Transverse colon (tissue), 4 donors: ENCODE measurements around the gene ARHGEF1. TPM values are rescaled to one million over a fixed set of nuclear protein-coding genes. Genes with fewer than 3 reads are reported as not detected.

ENCODE experiments used
- DNase-seq: peaks from one replicate; pipeline ENCODE4 v3.0.0-alpha.2; 2019
- H3K27ac ChIP-seq, 4 donors: fragments of 200-600 bp; sonication (generic); 2 replicates each; pipeline ENCODE4 v1.5.1; 2016 to 2018; ENCODE audit warnings: inconsistent platforms in 4 of 4
- H3K27me3 ChIP-seq: fragments of 200-600 bp; sonication (generic); 2 replicates; pipeline ENCODE4 v1.5.1; 2017; ENCODE audit warnings: inconsistent platforms
- H3K36me3 ChIP-seq, 4 donors: fragments of 200-600 bp; sonication (generic); 2 replicates each; pipeline ENCODE4 v1.5.1; 2017 to 2019; ENCODE audit warnings: inconsistent platforms in 4 of 4
- H3K4me1 ChIP-seq, 4 donors: fragments of 200-600 bp; sonication (generic); 2 replicates each; pipeline ENCODE4 v1.5.1; 2017 to 2020; ENCODE audit warnings: inconsistent platforms in 4 of 4
- H3K4me3 ChIP-seq, 4 donors: fragments of 200-600 bp; sonication (generic); 1 replicate in 1 of 4; 2 replicates in 3 of 4; pipeline versions ENCODE4 v1.5.1 to v1.6.1; 2017 to 2019; ENCODE audit warnings: inconsistent platforms in 4 of 4
- H3K9me3 ChIP-seq, 2 donors: fragments of 200-600 bp; sonication (generic); 2 replicates each; pipeline ENCODE4 v1.5.1; 2017 to 2019; ENCODE audit warnings: inconsistent platforms in 2 of 2
- CTCF ChIP-seq, 5 experiments: fragments of 200-600 bp in 3 of 5; fragments of 450-650 bp in 2 of 5; sonication (generic) in 3 of 5; IDR thresholded peaks; 1 replicate in 2 of 5; 2 replicates in 3 of 5; pipeline ENCODE4 v1.5.1; 2016 to 2017; ENCODE audit warnings: antibody characterized with exemption in 5 of 5, inconsistent platforms in 3 of 5, mild to moderate bottlenecking in 2 of 5, moderate library complexity in 1 of 5
- EP300 ChIP-seq: sonication (generic); formaldehyde crosslinking; IDR thresholded peaks from one replicate; pipeline ENCODE4 v1.6.1; 2017; ENCODE audit warnings: antibody characterized with exemption, low read depth
- POLR2A ChIP-seq: fragments of 450-650 bp; IDR thresholded peaks from one replicate; pipeline ENCODE4 v1.6.1; 2016; ENCODE audit warnings: antibody characterized with exemption, mild to moderate bottlenecking, moderate library complexity
- POLR2AphosphoS5 ChIP-seq, 3 donors: sonication (generic); formaldehyde crosslinking; IDR thresholded peaks; one replicate each; pipeline ENCODE4 v1.6.1; 2016; ENCODE audit warnings: antibody characterized with exemption in 3 of 3
- WGBS, 2 donors: methylation state at CpG; one replicate each; pipeline ENCODE4 v1.1.5; 2018; ENCODE audit warnings: low coverage in 1 of 2; 5-methylcytosine and 5-hydroxymethylcytosine counted together
- in situ Hi-C, 4 donors: fragments of 200-750 bp; cut with MboI; loops; one replicate each; pipeline versions ENCODE4 v1.15.0 to v1.15.1; 2017; ENCODE audit warnings: low sequenced_read_pairs in 3 of 4, low pct_ligation_motif_present in 1 of 4, low pct_unique_long_range_greater_than_20kb in 1 of 4
- intact Hi-C: fragments of 100-400 bp; cut with DNase I; formaldehyde crosslinking; loops from one replicate; pipeline ENCODE4 v1.15.1; 2023; ENCODE audit warnings: low total_unique reads
- total RNA-seq, 4 donors: library from RNA; depleted of rRNA; stranded (reverse); fragments of >200 nt; gene quantifications; one replicate each; pipeline ENCODE4 v1.1.0, GENCODE V29; 2016

Gene ARHGEF1
- total RNA-seq, 4 donors from 2014 or later, result 64.3 to 215 (median 113) TPM

DNA sequence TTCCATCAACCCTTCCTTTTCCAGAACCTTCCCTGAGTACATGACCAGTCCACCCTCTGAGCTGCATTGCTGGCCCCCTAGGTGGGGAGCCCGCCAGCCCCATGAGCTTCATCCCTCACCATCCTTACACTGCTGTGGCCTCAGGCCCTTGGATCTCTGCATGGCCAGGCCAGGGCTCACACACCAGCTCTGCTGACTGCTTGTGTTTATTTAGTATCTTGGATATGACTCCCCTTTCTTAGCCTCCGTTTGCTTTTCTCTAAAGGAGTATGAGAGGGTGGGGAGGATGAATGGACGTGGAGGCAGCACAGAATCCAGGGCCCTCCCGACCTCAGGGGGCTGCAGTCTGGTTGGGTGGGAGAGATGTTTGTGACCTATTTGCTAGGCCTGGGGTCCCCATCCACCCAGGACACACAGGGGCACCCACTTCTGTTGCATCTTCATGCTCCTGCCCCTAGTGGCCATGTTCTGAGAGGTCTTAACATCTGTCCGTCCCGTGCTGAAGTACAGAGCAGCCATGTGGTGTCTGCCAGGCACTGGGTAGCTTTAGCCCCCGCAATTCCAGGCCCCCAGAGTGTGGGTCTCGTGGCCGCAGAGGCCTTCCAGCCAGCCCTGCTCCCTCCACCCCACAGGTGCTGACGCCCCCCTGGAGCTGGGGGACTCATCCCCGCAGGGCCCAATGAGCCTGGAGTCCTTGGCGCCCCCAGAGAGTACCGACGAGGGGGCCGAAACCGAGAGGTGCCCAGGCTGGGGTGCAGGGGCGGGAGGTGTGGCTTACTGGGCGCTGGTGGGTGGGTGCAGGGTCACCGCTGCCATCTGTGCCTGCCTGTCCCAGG is 13.0 kb downstream of the ARHGEF1 start:
- H3K36me3 ChIP-seq, result peaks cover 0 to 45% (median 15%) of the 10 kb centered on the region in 4 donors

GRCh38 chr19:41896581-41896942 is 13.6 kb downstream of the ARHGEF1 start:
- peaks cover 0 to 51% (median 17%) of the 10 kb centered on the region in 4 donors for H3K36me3 ChIP-seq
- intact Hi-C loops, result no loop called here

More for the DNA sequence above, 13.0 kb downstream of the ARHGEF1 start:
- WGBS, 2 donors, result 63 to 77% methylated on average over 2 to 14 of the region's 19 CpGs
- DNase-seq, result no peak
- intact Hi-C loops (no loop called here), in situ Hi-C loops (no loop called here)
- Histone ChIP-seq H3K27ac (no peak overlapping the region), H3K27me3 (no peaks in the 10 kb centered on the region), H3K9me3 (no peaks in the 10 kb centered on the region), H3K4me3 (no peak overlapping the region), H3K4me1 (no peaks in the 10 kb centered on the region)
- no peak for TF ChIP-seq CTCF (IDR thresholded peaks at IDR 0.05)
- no peak for TF ChIP-seq POLR2AphosphoS5 (IDR thresholded peaks at IDR 0.05)
- TF ChIP-seq EP300, result no peak
- no peak for TF ChIP-seq POLR2A

GRCh38 chr19:41897181-41897580 is 14.2 kb downstream of the ARHGEF1 start:
- Histone ChIP-seq H3K4me1 (no peaks in the 10 kb centered on the region), H3K9me3 (no peaks in the 10 kb centered on the region), H3K36me3 (peaks cover 0 to 57% (median 20%) of the 10 kb centered on the region in 4 donors), H3K27ac (no peak overlapping the region), H3K4me3 (no peak overlapping the region), H3K27me3 (no peaks in the 10 kb centered on the region)
- WGBS, 2 donors, result 85% methylated on average over 3 of the region's 3 CpGs; no CpG with 5 or more reads in 1 of the 2 donors
- no peak for DNase-seq
- in situ Hi-C loops, result no loop called here
- TF ChIP-seq CTCF (IDR thresholded peaks at IDR 0.05) (no peak), POLR2AphosphoS5 (IDR thresholded peaks at IDR 0.05) (no peak), EP300 (no peak), POLR2A (no peak)
- intact Hi-C loops, result no loop called here

More at GRCh38 chr19:41896581-41896942, 13.6 kb downstream of the ARHGEF1 start:
- no peaks in the 10 kb centered on the region for H3K9me3 ChIP-seq
- no peak overlapping the region for H3K27ac ChIP-seq
- in situ Hi-C loops, result no loop called here
- TF ChIP-seq POLR2A, result no peak
- TF ChIP-seq CTCF (IDR thresholded peaks at IDR 0.05), result no peak
- no peak for TF ChIP-seq EP300
- TF ChIP-seq POLR2AphosphoS5 (IDR thresholded peaks at IDR 0.05), result no peak
- 86% methylated on average over 1 of the region's 1 CpG; no CpG with 5 or more reads in 1 of the 2 donors for WGBS, 2 donors
- H3K27me3 ChIP-seq, result no peaks in the 10 kb centered on the region
- no peaks in the 10 kb centered on the region for H3K4me1 ChIP-seq
- DNase-seq, result no peak
- no peak overlapping the region for H3K4me3 ChIP-seq

DNA sequence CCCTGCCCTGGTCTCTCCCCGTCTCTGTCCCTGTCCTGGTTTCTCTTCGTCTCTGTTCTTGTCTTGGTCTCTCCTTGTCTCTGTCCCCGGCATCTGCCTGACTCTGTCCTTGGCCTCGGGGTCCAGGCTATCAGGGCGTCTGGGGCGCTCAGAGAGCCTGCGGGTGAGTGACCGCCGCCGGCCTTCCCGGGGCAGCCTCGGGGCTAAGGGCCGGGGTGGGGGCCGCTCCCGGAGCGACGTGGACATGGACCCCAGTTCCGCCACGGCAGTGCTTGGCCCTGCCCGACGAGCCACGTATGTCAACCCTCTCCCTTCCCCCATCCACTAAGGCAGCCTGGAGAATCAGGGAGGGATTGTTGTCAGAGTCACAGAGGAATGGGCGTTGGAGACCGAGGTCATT is 14.8 kb downstream of the ARHGEF1 start:
- Histone ChIP-seq H3K4me1 (no peaks in the 10 kb centered on the region), H3K27ac (no peak overlapping the region), H3K27me3 (no peaks in the 10 kb centered on the region), H3K9me3 (no peaks in the 10 kb centered on the region), H3K4me3 (no peak overlapping the region), H3K36me3 (peaks cover 0 to 63% (median 23%) of the 10 kb centered on the region in 4 donors)
- intact Hi-C loops (no loop called here), in situ Hi-C loops (no loop called here)
- 92 to 100% methylated on average over 1 to 22 of the region's 24 CpGs for WGBS, 2 donors
- no peak for DNase-seq
- TF ChIP-seq CTCF (IDR thresholded peaks at IDR 0.05) (no peak), POLR2A (no peak), POLR2AphosphoS5 (IDR thresholded peaks at IDR 0.05) (no peak), EP300 (no peak)
